Esophagus squamous epithelium (tissue), 5 donors: Measurements from ENCODE around the gene CASP6. TPM values are rescaled to one million over a fixed set of nuclear protein-coding genes. Genes with fewer than 3 reads are reported as not detected.

Experiments
- DNase-seq: peaks from one replicate; lab custom pipeline; 2025; lab: John Stamatoyannopoulos, UW
- H3K27ac ChIP-seq, 4 donors: fragments of 200-600 bp; sonication (generic); one replicate each; pipeline ENCODE4 v1.5.1; 2016 to 2019; ENCODE audit warnings: mild to moderate bottlenecking in 1 of 4
- H3K27me3 ChIP-seq, 4 donors: fragments of 200-600 bp; sonication (generic); 1 replicate in 3 of 4; 2 replicates in 1 of 4; pipeline versions ENCODE4 v1.5.1 to v1.6.0; 2017 to 2021; ENCODE audit warnings: antibody characterized with exemption in 1 of 4
- H3K36me3 ChIP-seq, 3 donors: fragments of 200-600 bp; sonication (generic); one replicate each; pipeline ENCODE4 v1.5.1; 2016 to 2019
- H3K4me1 ChIP-seq, 3 donors: fragments of 200-600 bp; sonication (generic); one replicate each; pipeline ENCODE4 v1.5.1; 2017 to 2019
- H3K4me3 ChIP-seq, 4 donors: fragments of 200-600 bp; sonication (generic); 1 replicate in 3 of 4; 2 replicates in 1 of 4; pipeline ENCODE4 v1.5.1; 2016 to 2019; ENCODE audit warnings: mild to moderate bottlenecking in 2 of 4, moderate library complexity in 1 of 4
- H3K9me3 ChIP-seq, 3 donors: fragments of 200-600 bp; sonication (generic); one replicate each; pipeline ENCODE4 v1.5.1; 2016 to 2019
- CTCF ChIP-seq, 6 experiments: fragments of 450-650 bp in 4 of 6; fragments of 200-600 bp in 2 of 6; sonication (generic) in 2 of 6; IDR thresholded peaks; one replicate each; pipeline ENCODE4 v1.5.1; 2016 to 2019; ENCODE audit warnings: antibody characterized with exemption in 6 of 6, mild to moderate bottlenecking in 4 of 6, moderate library complexity in 4 of 6
- POLR2A ChIP-seq, 4 donors: fragments of 450-650 bp; IDR thresholded peaks; one replicate each; pipeline ENCODE4 v1.6.1; 2017; ENCODE audit warnings: antibody characterized with exemption in 4 of 4, mild to moderate bottlenecking in 4 of 4, moderate library complexity in 3 of 4
- WGBS, 2 donors: methylation state at CpG; one replicate each; pipeline ENCODE4 v1.1.5; 2018; 5-methylcytosine and 5-hydroxymethylcytosine counted together
- intact Hi-C: fragments of 100-400 bp; cut with DNase I; formaldehyde crosslinking; loops from one replicate; pipeline ENCODE4 v1.15.0; 2022
- total RNA-seq, 4 donors: library from RNA; depleted of rRNA; stranded (reverse); fragments of >200 nt; gene quantifications; one replicate each; pipeline ENCODE4 v1.1.0, GENCODE V29; 2016
- donor health status: DM: yes; HTN: yes; CAD: no.

The CASP6 gene
- total RNA-seq, 4 donors from 2014 or later: 7.0 to 21.9 (median 15.4) TPM

GRCh38 chr4:109703664-109704361 lies 568 bp upstream of the CASP6 start:
- 6 to 7% methylated on average over 10 to 11 of the region's 11 CpGs for WGBS, 2 donors
- intact Hi-C loops: loop anchor here (10.0 kb wide), 1 partner anchor 111 kb away; the partner anchor contains the start of gene GAR1
- Histone ChIP-seq H3K36me3 (peaks cover 0 to 15% (median 0%) of the 10 kb centered on the region in 3 donors), H3K9me3 (no peaks in the 10 kb centered on the region), H3K4me1 (peaks cover 18 to 33% (median 19%) of the 10 kb centered on the region in 3 donors), H3K27ac (peak overlapping the region; percentile 81 to 95 (median 91)), H3K4me3 (peak overlapping the region; percentile 68 to 97 (median 78)), H3K27me3 (no peaks in the 10 kb centered on the region)
- no peak for TF ChIP-seq CTCF (IDR thresholded peaks at IDR 0.05)
- no peak for TF ChIP-seq POLR2A (IDR thresholded peaks at IDR 0.05)
- no peak for DNase-seq

- Histone ChIP-seq H3K27ac (peak overlapping the region in 2 of 4 donors; percentile 91), H3K4me3 (peak overlapping the region; percentile 68 to 97 (median 78)), H3K36me3 (peaks cover 0 to 11% (median 0%) of the 10 kb centered on the region in 3 donors), H3K27me3 (no peaks in the 10 kb centered on the region), H3K9me3 (no peaks in the 10 kb centered on the region), H3K4me1 (peaks cover 18 to 33% (median 19%) of the 10 kb centered on the region in 3 donors)
- TF ChIP-seq CTCF (IDR thresholded peaks at IDR 0.05) (no peak), POLR2A (IDR thresholded peaks at IDR 0.05) (no peak)
- no peak for DNase-seq
- intact Hi-C loops: loop anchor here (10.0 kb wide), 1 partner anchor 113 kb away; the partner anchor contains the start of gene GAR1
- 46 to 57% methylated on average over 19 to 20 of the region's 21 CpGs for WGBS, 2 donors
Measured at GRCh38 chr4:109701566-109702410, 1.5 kb downstream of the CASP6 start.

GRCh38 chr4:109699553-109700225 lies 3.6 kb downstream of the CASP6 start:
- H3K4me3 ChIP-seq: no peak overlapping the region
- WGBS, 2 donors: 80 to 83% methylated on average over 8 of the region's 8 CpGs
- intact Hi-C loops: loop anchor here (10.0 kb wide), 1 partner anchor 115 kb away; the partner anchor contains the start of gene GAR1
- H3K27ac ChIP-seq: no peak overlapping the region
- DNase-seq: no peak
- H3K36me3 ChIP-seq: peaks cover 0 to 32% (median 0%) of the 10 kb centered on the region in 3 donors
- H3K27me3 ChIP-seq: no peaks in the 10 kb centered on the region
- TF ChIP-seq POLR2A (IDR thresholded peaks at IDR 0.05): no peak
- TF ChIP-seq CTCF (IDR thresholded peaks at IDR 0.05): no peak
- no peaks in the 10 kb centered on the region for H3K9me3 ChIP-seq
- H3K4me1 ChIP-seq: peaks cover 18 to 33% (median 19%) of the 10 kb centered on the region in 3 donors

GRCh38 chr4:109698656-109699055 lies 4.6 kb downstream of the CASP6 start:
- Histone ChIP-seq H3K27me3 (no peaks in the 10 kb centered on the region), H3K4me1 (peaks cover 8 to 23% (median 11%) of the 10 kb centered on the region in 3 donors), H3K9me3 (no peaks in the 10 kb centered on the region), H3K27ac (no peak overlapping the region), H3K4me3 (no peak overlapping the region), H3K36me3 (peaks cover 0 to 42% (median 0%) of the 10 kb centered on the region in 3 donors)
- intact Hi-C loops: no loop called here
- no peak for DNase-seq
- TF ChIP-seq POLR2A (IDR thresholded peaks at IDR 0.05): no peak
- TF ChIP-seq CTCF (IDR thresholded peaks at IDR 0.05): no peak
- 100% methylated on average over 1 of the region's 1 CpG for WGBS, 2 donors
